Testis (tissue), 2 donors: ENCODE results near the gene LMNTD2.

Source experiments
- CTCF ChIP-seq, 3 experiments: fragments of 450-650 bp in 2 of 3; fragments of 200-600 bp in 1 of 3; sonication (generic) in 1 of 3; IDR thresholded peaks; one replicate each; pipeline ENCODE4 v1.5.1; 2016 to 2019; ENCODE audit warnings: antibody characterized with exemption in 3 of 3, mild to moderate bottlenecking in 2 of 3, moderate library complexity in 1 of 3
- POLR2A ChIP-seq: fragments of 450-650 bp; IDR thresholded peaks from one replicate; pipeline ENCODE4 v1.6.1; 2017; ENCODE audit warnings: antibody characterized with exemption, mild to moderate bottlenecking, moderate library complexity

- no peak for TF ChIP-seq CTCF (IDR thresholded peaks at IDR 0.05)
- TF ChIP-seq POLR2A: no peak
Measured at GRCh38 chr11:579830-580601, 19.5 kb upstream of the LMNTD2 start.
